Measurements from ENCODE around the gene NAA10.

GRCh38 chrX:153948002-153948466, 13.2 kb upstream of the NAA10 start:
- TF ChIP-seq, protein P1, sequence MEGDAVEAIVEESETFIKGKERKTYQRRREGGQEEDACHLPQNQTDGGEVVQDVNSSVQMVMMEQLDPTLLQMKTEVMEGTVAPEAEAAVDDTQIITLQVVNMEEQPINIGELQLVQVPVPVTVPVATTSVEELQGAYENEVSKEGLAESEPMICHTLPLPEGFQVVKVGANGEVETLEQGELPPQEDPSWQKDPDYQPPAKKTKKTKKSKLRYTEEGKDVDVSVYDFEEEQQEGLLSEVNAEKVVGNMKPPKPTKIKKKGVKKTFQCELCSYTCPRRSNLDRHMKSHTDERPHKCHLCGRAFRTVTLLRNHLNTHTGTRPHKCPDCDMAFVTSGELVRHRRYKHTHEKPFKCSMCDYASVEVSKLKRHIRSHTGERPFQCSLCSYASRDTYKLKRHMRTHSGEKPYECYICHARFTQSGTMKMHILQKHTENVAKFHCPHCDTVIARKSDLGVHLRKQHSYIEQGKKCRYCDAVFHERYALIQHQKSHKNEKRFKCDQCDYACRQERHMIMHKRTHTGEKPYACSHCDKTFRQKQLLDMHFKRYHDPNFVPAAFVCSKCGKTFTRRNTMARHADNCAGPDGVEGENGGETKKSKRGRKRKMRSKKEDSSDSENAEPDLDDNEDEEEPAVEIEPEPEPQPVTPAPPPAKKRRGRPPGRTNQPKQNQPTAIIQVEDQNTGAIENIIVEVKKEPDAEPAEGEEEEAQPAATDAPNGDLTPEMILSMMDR (IDR thresholded peaks at IDR 0.05) = no peak
- no peak for TF ChIP-seq POLR2A (IDR thresholded peaks at IDR 0.05)

Measured in thyroid gland (tissue), 4 donors.